HG02759 (cell line): Measurements from ENCODE around the gene CCDC192.

Experiments used
- ATAC-seq: cut with Tn5 transposase; IDR thresholded peaks from one replicate; pipeline ENCODE4 v1.9.1; 2021; ENCODE audit warnings: mild to moderate bottlenecking, moderate library complexity; ENCODE audit not compliant: unreplicated experiment

CCDC192 gene

DNA sequence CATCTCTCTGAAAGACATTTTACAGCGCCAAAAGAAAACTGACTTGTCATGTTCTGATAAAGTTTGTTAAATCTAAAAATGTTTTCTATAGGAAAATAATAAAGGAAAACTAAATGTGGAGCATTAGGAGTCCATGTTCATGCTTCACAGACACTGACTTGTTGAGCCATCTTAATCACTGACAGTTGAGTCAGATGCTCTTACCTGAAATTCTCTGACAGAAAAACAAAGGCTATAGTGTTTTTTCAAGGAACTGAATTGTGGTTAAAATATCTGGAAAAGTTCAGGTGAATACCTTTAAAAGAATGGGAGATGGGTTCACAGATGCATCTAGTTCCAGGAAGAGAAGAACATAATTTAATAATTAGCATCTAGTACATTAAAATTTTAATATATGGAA is 266.9 kb downstream of the CCDC192 start:
- no peak for ATAC-seq

DNA sequence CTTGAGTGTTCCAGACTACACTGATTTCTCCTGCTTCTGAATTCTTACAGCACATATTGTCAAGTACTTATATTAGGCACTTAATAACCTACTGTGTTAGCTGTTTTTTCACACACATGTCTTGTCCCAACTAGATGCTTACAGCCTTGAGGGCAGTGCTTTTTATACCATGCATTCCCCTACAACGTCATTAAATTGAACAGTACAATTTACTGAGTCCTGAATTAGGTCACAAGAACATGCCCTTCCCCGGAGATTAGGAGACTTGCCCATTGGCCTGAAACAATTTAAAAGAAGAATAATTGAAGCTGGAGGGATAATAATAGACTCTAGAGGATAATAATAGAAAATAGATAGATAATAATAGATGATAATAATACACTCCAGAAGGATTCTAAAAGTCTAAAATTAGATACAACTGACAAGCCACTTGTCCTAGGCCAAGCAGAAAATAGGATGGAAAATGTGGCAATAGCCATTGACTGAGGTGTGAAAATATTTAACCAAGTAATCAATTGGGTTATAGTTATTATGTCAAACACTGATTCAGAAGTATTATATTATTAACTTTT is 267.7 kb downstream of the CCDC192 start:
- no peak for ATAC-seq

DNA sequence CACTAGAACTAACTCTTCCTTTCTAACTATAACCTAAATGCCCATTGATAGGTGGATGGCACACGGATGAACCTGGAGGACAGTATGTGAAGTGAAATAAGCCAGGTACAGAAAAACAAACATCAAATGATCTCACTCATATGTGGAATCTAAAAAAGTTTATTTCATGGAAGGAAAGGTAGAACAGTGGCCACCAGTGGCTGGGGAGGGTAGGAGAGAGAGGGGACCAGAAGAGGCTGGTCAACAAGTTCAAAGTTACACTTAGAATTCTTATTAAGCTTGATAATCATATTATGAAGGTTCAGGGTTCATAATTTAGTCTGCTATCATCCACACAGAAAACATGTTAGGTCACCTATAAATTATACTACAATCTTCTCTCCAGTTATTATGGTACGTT is 272.8 kb downstream of the CCDC192 start:
- ATAC-seq: no peak

DNA sequence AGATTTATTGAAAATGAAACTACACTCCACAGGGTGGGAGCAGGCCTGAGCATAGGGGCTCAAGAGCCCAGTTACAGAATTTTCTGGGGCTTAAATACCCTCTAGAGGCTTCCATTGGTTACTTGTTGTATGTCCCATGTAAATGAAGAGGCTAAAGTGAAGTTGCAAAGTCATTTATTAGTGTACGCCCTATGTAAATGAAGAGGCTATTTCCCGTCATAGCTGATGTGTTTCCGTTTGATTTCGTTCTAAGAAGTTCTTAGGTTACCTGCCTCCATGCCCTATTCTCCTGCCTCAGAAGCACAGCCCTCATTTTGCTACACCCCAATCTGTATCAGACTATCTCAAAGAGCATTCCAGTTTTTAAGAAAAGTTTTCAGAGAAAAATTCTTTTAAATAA is 273.3 kb downstream of the CCDC192 start:
- ATAC-seq: no peak

DNA sequence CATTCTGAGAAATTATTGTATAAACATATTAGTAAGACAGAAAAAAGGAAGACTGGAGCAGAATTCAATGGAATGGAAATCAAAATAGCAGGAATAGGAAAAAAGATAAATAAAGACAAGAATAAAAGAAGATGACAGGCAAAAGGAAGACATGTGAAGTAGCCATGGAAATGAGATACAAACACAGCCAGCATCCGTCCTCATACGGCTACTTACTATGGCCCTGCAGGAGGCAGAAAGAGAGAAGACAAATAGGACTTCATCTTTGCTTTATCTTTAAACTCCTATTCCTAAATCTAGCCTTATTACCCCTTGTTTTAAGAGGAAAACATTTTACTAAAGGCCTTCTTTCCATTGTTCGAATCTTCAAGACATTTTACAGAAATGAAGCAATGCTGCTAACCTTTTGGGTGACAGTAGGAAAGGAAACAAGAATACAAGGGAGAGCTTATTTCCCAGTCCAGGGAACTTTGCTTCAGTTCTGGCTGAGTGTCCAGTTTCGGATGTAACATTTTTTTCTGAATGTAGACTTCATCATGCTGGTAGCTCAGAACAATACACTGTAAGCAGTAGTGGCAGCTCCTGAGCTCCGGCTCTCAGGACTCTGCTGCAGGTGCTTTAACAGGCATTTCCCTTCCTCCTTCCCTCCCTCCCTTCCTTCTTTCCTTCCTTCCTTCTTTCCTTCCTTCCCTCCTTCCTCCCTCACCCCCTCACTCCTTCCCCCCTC is 274.0 kb downstream of the CCDC192 start:
- no peak for ATAC-seq

DNA sequence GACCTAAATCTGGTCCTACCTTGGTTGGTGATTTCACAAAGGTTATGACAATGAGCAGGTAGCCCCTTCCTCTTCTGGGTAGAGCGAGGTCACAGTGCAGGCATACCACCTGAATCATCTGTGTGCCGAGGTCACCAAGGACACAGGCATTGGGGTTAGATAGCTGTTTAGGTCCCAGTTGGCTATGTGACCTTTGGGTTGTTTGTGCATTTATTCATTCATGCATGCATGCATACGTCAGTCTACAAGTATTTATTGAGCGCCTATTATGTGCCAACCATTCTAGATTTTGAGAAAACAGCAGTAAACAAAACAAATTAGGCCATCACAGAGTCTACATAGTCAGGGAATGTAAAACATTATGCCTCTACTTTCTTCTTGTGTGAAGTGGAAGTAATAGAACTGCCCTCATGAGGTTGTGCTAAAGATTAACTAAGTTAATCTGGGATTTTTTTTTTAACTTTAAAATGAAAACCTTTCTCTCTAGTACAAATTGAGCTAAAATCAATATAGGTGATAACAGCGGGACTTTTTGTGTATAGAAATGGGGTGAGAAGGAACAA is 275.6 kb downstream of the CCDC192 start:
- no peak for ATAC-seq

DNA sequence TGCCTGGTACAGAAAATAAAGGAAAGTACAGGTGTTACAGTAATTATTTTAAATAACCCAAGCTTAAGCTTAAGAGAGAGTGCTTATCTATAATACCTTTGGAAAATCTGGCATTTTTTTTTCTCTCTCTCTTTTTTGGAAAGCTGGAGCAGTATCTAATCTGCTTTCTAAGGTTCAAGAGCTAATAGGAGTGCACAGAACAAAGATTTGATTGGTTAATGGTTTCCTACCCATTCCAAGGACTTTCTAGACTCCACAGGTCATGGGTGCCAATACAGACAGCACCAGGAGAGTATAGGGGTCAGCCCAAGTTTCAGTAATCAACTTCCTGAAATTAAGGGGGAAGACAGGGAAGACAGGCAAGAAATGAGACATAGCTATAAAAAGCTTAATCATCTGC is 276.3 kb downstream of the CCDC192 start:
- no peak for ATAC-seq

DNA sequence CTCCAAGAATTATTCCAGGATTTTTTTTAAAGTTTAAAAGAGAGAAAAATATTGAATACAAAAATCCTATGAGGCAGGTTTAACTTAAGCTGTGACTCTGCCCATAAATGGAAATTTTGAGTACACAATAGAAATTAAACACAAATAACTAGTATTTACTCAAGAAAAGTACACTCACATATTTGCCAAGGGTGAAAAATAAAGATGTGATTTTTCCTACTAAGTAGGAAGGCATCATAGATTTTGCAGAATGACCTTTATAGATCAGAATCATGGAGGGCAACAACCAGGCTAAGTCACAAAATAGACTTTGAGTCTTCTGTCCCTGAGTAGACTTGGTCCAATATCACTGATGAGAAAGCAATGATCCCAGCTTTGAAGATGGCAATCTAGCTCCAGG is 277.7 kb downstream of the CCDC192 start:
- ATAC-seq: no peak

DNA sequence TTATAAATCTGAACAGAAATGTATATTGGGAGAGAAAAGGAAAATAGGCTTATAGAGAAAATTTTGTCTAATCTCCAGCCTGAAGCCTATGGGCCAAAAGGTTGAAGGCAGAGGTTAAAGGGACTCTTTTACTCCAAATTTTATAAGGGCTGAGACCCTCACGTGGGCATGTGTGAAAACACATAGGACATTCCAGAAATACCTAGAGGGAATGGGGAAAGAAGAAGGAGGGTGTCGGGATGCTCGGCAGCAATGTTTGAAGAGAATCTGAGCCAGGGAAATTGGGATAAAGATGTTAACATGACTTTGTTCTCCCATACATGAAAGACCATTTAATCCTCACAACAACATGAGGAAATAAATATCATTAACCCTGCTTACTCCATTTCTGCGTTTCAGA is 278.3 kb downstream of the CCDC192 start:
- ATAC-seq: no peak

DNA sequence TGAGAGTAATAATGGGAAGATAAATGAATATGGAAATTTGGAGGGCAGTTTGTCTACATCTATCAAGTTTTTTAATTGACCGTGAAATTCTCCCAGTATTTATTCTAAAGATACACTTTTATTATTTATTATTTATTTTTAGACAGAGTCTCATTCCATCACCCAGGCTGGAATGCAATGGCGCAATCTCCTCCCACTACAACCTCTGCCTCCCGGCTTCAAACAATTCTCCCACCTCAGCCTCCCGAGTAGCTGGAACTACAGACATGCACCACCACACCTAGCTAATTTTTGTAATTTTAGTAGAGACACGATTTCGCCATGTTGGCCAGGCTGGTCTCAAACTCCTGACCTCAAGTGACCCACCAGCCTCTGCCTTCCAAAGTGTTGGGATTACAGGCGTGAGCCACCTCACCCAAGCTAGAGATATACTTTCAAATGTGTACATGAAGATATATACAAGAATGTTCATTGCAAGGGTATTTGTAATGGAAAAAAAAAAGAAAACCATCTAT is 282.7 kb downstream of the CCDC192 start:
- no peak for ATAC-seq

DNA sequence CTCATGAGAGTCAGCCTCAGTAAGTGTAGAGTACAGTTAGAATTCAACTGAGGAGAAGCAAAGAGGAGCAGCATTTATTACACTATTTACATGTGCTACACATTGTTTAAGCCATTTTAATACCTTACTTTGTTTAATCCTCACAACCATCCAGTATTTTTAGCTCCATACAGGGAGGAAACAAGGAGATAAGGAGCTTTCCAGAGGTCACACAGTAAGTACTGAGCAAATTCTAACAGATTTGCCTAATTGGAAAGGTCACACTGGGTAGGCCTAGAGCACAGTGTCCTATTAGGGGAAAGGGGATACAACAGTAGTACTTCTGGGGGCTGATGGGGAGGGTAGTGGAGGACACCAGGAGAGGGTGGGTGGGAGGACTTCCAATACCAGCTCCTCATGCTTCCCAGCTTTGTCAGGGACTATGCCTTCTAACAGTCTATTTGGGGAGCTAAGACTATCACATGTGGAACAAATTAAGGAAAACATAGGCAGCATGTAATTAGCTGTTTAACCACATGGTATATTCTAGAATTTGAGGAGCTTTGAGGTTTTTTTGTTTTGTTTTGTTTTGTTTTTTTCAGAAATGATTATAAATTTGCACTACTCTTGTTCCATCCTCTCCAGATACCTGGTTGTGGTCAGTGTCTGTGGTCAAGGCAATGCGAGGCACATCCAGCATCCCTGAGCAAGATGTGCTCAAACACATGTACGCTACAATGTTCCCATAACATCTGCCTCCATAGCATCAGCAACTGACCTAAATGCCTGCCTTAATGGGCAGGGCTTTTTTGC is 284.4 kb downstream of the CCDC192 start:
- ATAC-seq: no peak

DNA sequence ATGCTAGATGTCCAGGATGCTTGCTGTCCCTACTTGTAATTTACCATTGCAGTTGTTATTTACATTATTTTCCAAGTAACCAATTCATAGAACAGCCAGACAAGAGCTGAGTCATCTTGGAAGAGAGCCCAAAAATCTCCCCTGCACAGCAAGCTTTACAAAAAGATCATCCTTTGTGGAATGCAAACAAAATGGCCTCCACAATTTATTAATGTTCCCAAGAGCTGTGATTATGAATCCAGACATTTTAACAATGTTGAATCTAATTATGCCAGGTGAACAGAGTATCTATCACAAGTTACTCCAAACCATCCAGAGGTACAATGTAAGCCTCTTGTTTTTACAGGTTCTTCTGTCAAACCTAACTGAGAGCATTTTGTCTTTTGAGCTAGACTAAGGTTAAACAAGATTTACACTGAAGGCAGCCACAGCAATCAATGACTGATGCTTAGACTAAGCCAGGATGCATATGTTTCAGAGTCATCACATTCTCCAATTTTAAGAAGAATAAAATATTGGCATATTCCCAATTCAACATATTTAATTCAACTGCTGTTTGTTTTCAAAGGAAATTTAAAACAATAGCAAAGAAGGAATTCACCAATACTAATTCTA is 285.1 kb downstream of the CCDC192 start:
- no peak for ATAC-seq
